DOHH2 (cell line): ENCODE data around the gene ABLIM3.

Source experiments
- H3F3A ChIP-seq: fragments of 200-600 bp; sonication (generic), shearing (Covaris generic); 2 replicates; pipeline ENCODE4 v1.6.0; 2016; ENCODE audit warnings: antibody characterized with exemption, mild to moderate bottlenecking; ENCODE audit not compliant: control insufficient read depth, insufficient read depth
- H3K27ac ChIP-seq: fragments of 200-600 bp; sonication (generic); 2 replicates; pipeline ENCODE4 v1.5.1; 2014; ENCODE audit warnings: low read depth, mild to moderate bottlenecking, low read length, moderate library complexity
- H3K27me3 ChIP-seq: fragments of 200-600 bp; sonication (generic); 2 replicates; pipeline ENCODE4 v1.6.1; 2014; ENCODE audit warnings: mild to moderate bottlenecking, low read length, mixed read lengths; ENCODE audit not compliant: control insufficient read depth
- H3K36me3 ChIP-seq: fragments of 200-600 bp; sonication (generic); 2 replicates; pipeline ENCODE4 v1.6.1; 2014; ENCODE audit warnings: mild to moderate bottlenecking, low read length, moderate library complexity, mixed read lengths; ENCODE audit not compliant: control insufficient read depth
- H3K4me1 ChIP-seq: fragments of 200-600 bp; sonication (generic); 2 replicates; pipeline ENCODE4 v1.6.1; 2014; ENCODE audit warnings: mild to moderate bottlenecking, low read length, mixed read lengths; ENCODE audit not compliant: control insufficient read depth
- H3K4me2 ChIP-seq: fragments of 200-600 bp; sonication (generic); 2 replicates; pipeline ENCODE4 v1.6.0; 2014; ENCODE audit warnings: mild to moderate bottlenecking, low read length, moderate library complexity
- H3K4me3 ChIP-seq: fragments of 200-600 bp; sonication (generic); 2 replicates; pipeline ENCODE4 v1.5.1; 2014; ENCODE audit warnings: mild to moderate bottlenecking, low read length, mixed read lengths
- H3K79me2 ChIP-seq: fragments of 200-600 bp; sonication (generic); 2 replicates; pipeline ENCODE4 v1.6.1; 2014; ENCODE audit warnings: mild to moderate bottlenecking, low read length, mixed read lengths; ENCODE audit not compliant: control insufficient read depth
- H3K9me2 ChIP-seq: fragments of 200-600 bp; sonication (generic); replicated peaks from 2 replicates; pipeline ENCODE4 v1.6.1; 2014; ENCODE audit warnings: mild to moderate bottlenecking, low read length, mixed read lengths; ENCODE audit not compliant: control insufficient read depth
- H3K9me3 ChIP-seq: fragments of 200-600 bp; sonication (generic); 2 replicates; pipeline ENCODE4 v1.6.1; 2014; ENCODE audit warnings: antibody characterized with exemption, low read length, mixed read lengths; ENCODE audit not compliant: control insufficient read depth, insufficient read depth
- H4K20me1 ChIP-seq: fragments of 200-600 bp; sonication (generic); 2 replicates; pipeline ENCODE4 v1.6.0; 2014; ENCODE audit warnings: low read depth, mild to moderate bottlenecking, antibody characterized with exemption, low read length, moderate library complexity; ENCODE audit not compliant: control insufficient read depth, insufficient read depth
- EZH2phosphoT487 ChIP-seq: fragments of 200-600 bp; sonication (generic); IDR thresholded peaks from 2 replicates; pipeline ENCODE4 v1.6.1; 2017; ENCODE audit warnings: borderline replicate concordance, mild to moderate bottlenecking, antibody characterized with exemption, low read length, moderate library complexity, mixed read lengths
- TF ChIP-seq, protein P1 (sequence below): fragments of 200-600 bp; sonication (generic); IDR thresholded peaks from one replicate; pipeline ENCODE4 v1.5.1; 2014; ENCODE audit warnings: antibody characterized with exemption, mild to moderate bottlenecking, low read depth, low read length; ENCODE audit not compliant: poor library complexity, severe bottlenecking

ABLIM3 gene

GRCh38 chr5:149212198-149212951 lies 71.1 kb downstream of the ABLIM3 start:
- Histone ChIP-seq H4K20me1 (no peaks in the 10 kb centered on the region), H3K4me3 (no peak overlapping the region), H3K27me3 (no peaks in the 10 kb centered on the region; the same call in 1 of the 2 replicates), H3K27ac (no peak overlapping the region), H3K9me2 (no peaks in the 10 kb centered on the region), H3K36me3 (no peaks in the 10 kb centered on the region), H3K79me2 (no peaks in the 10 kb centered on the region), H3K4me2 (no peak overlapping the region), H3K9me3 (no peaks in the 10 kb centered on the region), H3K4me1 (no peaks in the 10 kb centered on the region), H3F3A (no peaks in the 10 kb centered on the region)
- TF ChIP-seq, protein P1, sequence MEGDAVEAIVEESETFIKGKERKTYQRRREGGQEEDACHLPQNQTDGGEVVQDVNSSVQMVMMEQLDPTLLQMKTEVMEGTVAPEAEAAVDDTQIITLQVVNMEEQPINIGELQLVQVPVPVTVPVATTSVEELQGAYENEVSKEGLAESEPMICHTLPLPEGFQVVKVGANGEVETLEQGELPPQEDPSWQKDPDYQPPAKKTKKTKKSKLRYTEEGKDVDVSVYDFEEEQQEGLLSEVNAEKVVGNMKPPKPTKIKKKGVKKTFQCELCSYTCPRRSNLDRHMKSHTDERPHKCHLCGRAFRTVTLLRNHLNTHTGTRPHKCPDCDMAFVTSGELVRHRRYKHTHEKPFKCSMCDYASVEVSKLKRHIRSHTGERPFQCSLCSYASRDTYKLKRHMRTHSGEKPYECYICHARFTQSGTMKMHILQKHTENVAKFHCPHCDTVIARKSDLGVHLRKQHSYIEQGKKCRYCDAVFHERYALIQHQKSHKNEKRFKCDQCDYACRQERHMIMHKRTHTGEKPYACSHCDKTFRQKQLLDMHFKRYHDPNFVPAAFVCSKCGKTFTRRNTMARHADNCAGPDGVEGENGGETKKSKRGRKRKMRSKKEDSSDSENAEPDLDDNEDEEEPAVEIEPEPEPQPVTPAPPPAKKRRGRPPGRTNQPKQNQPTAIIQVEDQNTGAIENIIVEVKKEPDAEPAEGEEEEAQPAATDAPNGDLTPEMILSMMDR = no peak
- TF ChIP-seq EZH2phosphoT487 = no peak

- Histone ChIP-seq H3K36me3 (no peaks in the 10 kb centered on the region), H3K79me2 (no peaks in the 10 kb centered on the region), H3K4me1 (no peaks in the 10 kb centered on the region), H3K4me3 (no peak overlapping the region), H3K27me3 (no peaks in the 10 kb centered on the region; the same call in 1 of the 2 replicates), H3F3A (no peaks in the 10 kb centered on the region), H4K20me1 (no peaks in the 10 kb centered on the region), H3K4me2 (no peak overlapping the region), H3K9me3 (no peaks in the 10 kb centered on the region), H3K9me2 (no peaks in the 10 kb centered on the region), H3K27ac (no peak overlapping the region)
- TF ChIP-seq, protein P1 = no peak
- TF ChIP-seq EZH2phosphoT487 = no peak
These were observed 72.1 kb downstream of the ABLIM3 start for GRCh38 chr5:149213264-149213880.

GRCh38 chr5:149215478-149216090 lies 74.3 kb downstream of the ABLIM3 start:
- no peak overlapping the region for H3K4me2 ChIP-seq
- no peak overlapping the region for H3K27ac ChIP-seq
- no peaks in the 10 kb centered on the region for H4K20me1 ChIP-seq
- H3K9me2 ChIP-seq = no peaks in the 10 kb centered on the region
- H3K27me3 ChIP-seq = peaks cover 2% of the 10 kb centered on the region; the same call in 1 of the 2 replicates
- no peak overlapping the region for H3K4me3 ChIP-seq
- H3F3A ChIP-seq = no peaks in the 10 kb centered on the region
- H3K36me3 ChIP-seq = no peaks in the 10 kb centered on the region
- no peak for TF ChIP-seq EZH2phosphoT487
- TF ChIP-seq, protein P1 = no peak
- no peaks in the 10 kb centered on the region for H3K79me2 ChIP-seq
- H3K9me3 ChIP-seq = no peaks in the 10 kb centered on the region
- no peaks in the 10 kb centered on the region for H3K4me1 ChIP-seq
